ENCODE data around the gene ZNF862. TPM values are rescaled to one million over a fixed set of nuclear protein-coding genes. Genes with fewer than 3 reads are reported as not detected.

The ZNF862 gene
- total and polyA plus RNA-seq, 2 of the 8 experiments (the other 6 are each of a cell fraction or from before 2014, with no cell fraction given): 1.8 to 3.9 TPM

DNA sequence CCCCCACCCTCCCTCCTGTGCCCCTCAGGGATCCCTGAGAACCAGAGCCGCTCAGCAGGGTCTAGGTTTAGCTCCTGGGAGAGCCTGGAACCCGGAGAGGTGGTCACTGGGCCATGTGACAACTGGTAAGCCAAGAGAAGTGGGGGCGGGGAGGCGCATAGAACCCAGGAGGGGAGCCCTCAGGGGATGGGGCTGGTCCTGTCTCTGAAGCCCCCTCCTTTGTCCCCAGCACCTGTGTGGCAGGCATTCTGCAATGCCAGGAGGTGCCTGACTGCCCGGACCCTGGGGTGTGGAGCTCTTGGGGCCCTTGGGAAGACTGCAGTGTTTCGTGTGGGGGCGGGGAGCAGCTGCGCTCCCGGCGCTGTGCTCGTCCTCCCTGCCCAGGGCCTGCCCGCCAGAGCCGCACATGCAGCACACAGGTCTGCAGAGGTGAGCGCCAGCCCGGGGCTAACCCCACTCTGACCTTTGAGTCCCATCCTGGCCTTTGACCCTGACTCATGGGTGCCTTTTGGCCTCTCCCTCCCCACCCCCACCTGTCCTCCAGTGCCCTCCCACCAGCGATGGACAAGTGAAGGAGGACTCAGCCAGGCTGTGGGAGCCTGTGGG, 22.4 kb upstream of the ZNF862 start:
- POLR2A ChIA-PET (ENCODE audit: partially characterized antibody): interaction anchor here (0.9 to 2.4 kb wide), 2 partner anchors 9 to 19 kb away, joined by 3 to 5 read pairs; no protein-coding TSS in a partner anchor
- H4K91ac ChIP-seq (replicated peaks; ENCODE audit: insufficient read length, low read length): peak overlapping the region; percentile 27

More for the DNA sequence above, 22.4 kb upstream of the ZNF862 start:
- H2BK12ac ChIP-seq (ENCODE audit: low read depth, low read length): peak overlapping the region; percentile 50; the same call in 1 of the 2 replicates
- H3K4me1 ChIP-seq (replicated peaks in 1 of 4; ENCODE audit: control insufficient read depth in 3 of 4, insufficient read depth in 4 of 4, low read length in 3 of 4): peaks cover 0 to 20% (median 8%) of the 10 kb centered on the region in 4 experiments; a peak in 6 of 7 replicates
- no peak overlapping the region for H2BK120ac ChIP-seq (replicated peaks; ENCODE audit: low read depth, low read length)
- H3K4me2 ChIP-seq (ENCODE audit: insufficient read depth in 1 of 2, low read depth in 2 of 2, low read length in 2 of 2): no peak overlapping the region; a peak in 1 of 4 replicates
- FAIRE-seq (no peak), DNase-seq (ENCODE audit: low read depth in 1 of 2, low spot score in 2 of 2) (no peak)
- no peaks in the 10 kb centered on the region for H3K9me3 ChIP-seq (ENCODE audit: insufficient read depth in 2 of 2, low read depth in 1 of 2, low read length in 1 of 2)
- no peak overlapping the region; the same call in 1 of the 2 replicates for H3K18ac ChIP-seq (ENCODE audit: extremely low read depth, low read length)
- no peaks in the 10 kb centered on the region for H3K23me2 ChIP-seq (ENCODE audit: low read depth, low read length)
- no peak overlapping the region for H3K27ac ChIP-seq (ENCODE audit: low read depth, low read length)
- no peak overlapping the region for H3K14ac ChIP-seq (ENCODE audit: insufficient read length)
- H3K79me2 ChIP-seq (ENCODE audit: control insufficient read depth in 1 of 2, insufficient read depth in 2 of 2, low read length in 2 of 2): no peaks in the 10 kb centered on the region
- no peak overlapping the region for H4K5ac ChIP-seq (ENCODE audit: insufficient read length, low read depth, low read length)
- no peak overlapping the region for H3K4me3 ChIP-seq (ENCODE audit: extremely low read depth in 1 of 4, insufficient read depth in 2 of 4, low read depth in 3 of 4, low read length in 4 of 4)
- 72% methylated on average over 9 of the region's 16 CpGs; no CpG with 5 or more reads in 1 of the 2 experiments for WGBS, 2 experiments (ENCODE audit: extremely low coverage in 1 of 2, insufficient coverage in 1 of 2, insufficient read length in 1 of 2, insufficient replicate concordance in 2 of 2, low coverage in 1 of 2, low lambda C conversion rate in 2 of 2, missing lambda C conversion rate in 1 of 2)
- H3K9ac ChIP-seq (replicated peaks in 1 of 4; ENCODE audit: extremely low read depth in 1 of 4, low read depth in 3 of 4, low read length in 3 of 4): no peak overlapping the region
- no peak overlapping the region for H3K4ac ChIP-seq (replicated peaks; ENCODE audit: insufficient read length, low read depth, low read length)
- H2BK5ac ChIP-seq (ENCODE audit: low read depth, low read length): no peak overlapping the region
- H3K79me1 ChIP-seq (ENCODE audit: low read depth, low read length): no peaks in the 10 kb centered on the region; the same call in 1 of the 2 replicates
- peak overlapping the region; percentile 16; the same call in 1 of the 2 replicates for H2BK15ac ChIP-seq (ENCODE audit: low read length)
- no peak overlapping the region for H3K23ac ChIP-seq (ENCODE audit: insufficient read length)
- TF ChIP-seq NANOG (IDR thresholded peaks at IDR 0.05; ENCODE audit: insufficient read depth, low read depth, low read length, poor library complexity, severe bottlenecking): no peak
- no peaks in the 10 kb centered on the region for H3K36me3 ChIP-seq (ENCODE audit: control insufficient read depth in 2 of 4, insufficient read depth in 4 of 4, low read length in 3 of 4)
- H4K8ac ChIP-seq (ENCODE audit: extremely low read depth, insufficient read depth, low read length): no peak overlapping the region
- H2BK20ac ChIP-seq (ENCODE audit: low read length): no peak overlapping the region
- H2AK5ac ChIP-seq (ENCODE audit: low read depth, low read length): no peak overlapping the region
- H2AFZ ChIP-seq (ENCODE audit: low read length): no peak overlapping the region
- no peak overlapping the region for H3K56ac ChIP-seq (replicated peaks; ENCODE audit: insufficient read length, low read depth, low read length)
- H4K20me1 ChIP-seq (replicated peaks in 1 of 2; ENCODE audit: control insufficient read depth in 1 of 2, insufficient read depth in 2 of 2, low read length in 2 of 2): no peaks in the 10 kb centered on the region
- CTCF ChIA-PET (ENCODE audit: partially characterized antibody): interaction anchor here (0.5 to 1.5 kb wide), 5 partner anchors 9 to 536 kb away, joined by 3 to 9 read pairs (median 6); no protein-coding TSS in a partner anchor
- no peaks in the 10 kb centered on the region for H3K27me3 ChIP-seq (replicated peaks in 1 of 4; ENCODE audit: control insufficient read depth in 3 of 4, extremely low read depth in 1 of 4, insufficient read depth in 3 of 4, low read length in 3 of 4)
